Measurements from ENCODE around the gene LATS2.

GRCh38 chr13:21088534-21088933 is 27.1 kb upstream of the LATS2 start:
- TF ChIP-seq POLR2A (IDR thresholded peaks at IDR 0.05) = no peak
- no peak for TF ChIP-seq CTCF (IDR thresholded peaks at IDR 0.05)
